Spleen (tissue), 13 donors: ENCODE data around the gene CKM. TPM values are rescaled to one million over a fixed set of nuclear protein-coding genes. Genes with fewer than 3 reads are reported as not detected.
A peak's percentile ranks its signal among the peaks of the same experiment; 100 is the strongest.

Source experiments
- DNase-seq: peaks from one replicate; pipeline ENCODE4 v3.0.0-alpha.2; 2020
- H3K27ac ChIP-seq, 8 donors: fragments of 200-600 bp; sonication (generic) in 7 of 8; 1 replicate in 4 of 8; 2 replicates in 4 of 8; pipeline versions ENCODE4 v1.5.0 to v1.8.0; 2016 to 2021; ENCODE audit warnings: inconsistent platforms in 4 of 8, mild to moderate bottlenecking in 4 of 8, moderate library complexity in 1 of 8
- H3K27me3 ChIP-seq, 7 donors: fragments of 200-600 bp; sonication (generic) in 6 of 7; replicated peaks in 1 of 7; 1 replicate in 4 of 7; 2 replicates in 3 of 7; pipeline versions ENCODE4 v1.5.0 to v1.8.0; 2016 to 2021; ENCODE audit warnings: inconsistent platforms in 3 of 7, mild to moderate bottlenecking in 1 of 7
- H3K36me3 ChIP-seq, 6 donors: fragments of 200-600 bp; sonication (generic) in 5 of 6; 1 replicate in 4 of 6; 2 replicates in 2 of 6; pipeline versions ENCODE4 v1.5.0 to v1.8.0; 2016 to 2021; ENCODE audit warnings: inconsistent platforms in 2 of 6
- H3K4me1 ChIP-seq, 6 donors: fragments of 200-600 bp; sonication (generic) in 5 of 6; 1 replicate in 3 of 6; 2 replicates in 3 of 6; pipeline versions ENCODE4 v1.5.0 to v1.8.0; 2016 to 2021; ENCODE audit warnings: inconsistent platforms in 3 of 6
- H3K4me3 ChIP-seq, 8 donors: fragments of 200-600 bp; sonication (generic) in 7 of 8; 1 replicate in 4 of 8; 2 replicates in 4 of 8; pipeline versions ENCODE4 v1.5.0 to v1.8.0; 2016 to 2021; ENCODE audit warnings: inconsistent platforms in 4 of 8, mild to moderate bottlenecking in 4 of 8, moderate library complexity in 2 of 8
- H3K9me3 ChIP-seq, 8 donors: fragments of 200-600 bp; sonication (generic) in 7 of 8; 1 replicate in 4 of 8; 2 replicates in 4 of 8; pipeline versions ENCODE4 v1.5.0 to v1.8.0; 2016 to 2021; ENCODE audit warnings: inconsistent platforms in 4 of 8
- POLR2A ChIP-seq, 3 donors: fragments of 450-650 bp; IDR thresholded peaks; one replicate each; pipeline ENCODE4 v1.5.1; 2017; ENCODE audit warnings: antibody characterized with exemption in 3 of 3, mild to moderate bottlenecking in 1 of 3
- POLR2AphosphoS5 ChIP-seq, 3 donors: sonication (generic); formaldehyde crosslinking; IDR thresholded peaks; one replicate each; pipeline ENCODE4 v1.5.1; 2017; ENCODE audit warnings: antibody characterized with exemption in 3 of 3
- WGBS, 5 donors: extraction: QIAGEN DNeasy Blood & Tissue Kit in 3 of 5; methylation state at CpG; one replicate each; pipeline versions ENCODE4 v1.1.5 to v1.1.7; 2013 to 2018; 5-methylcytosine and 5-hydroxymethylcytosine counted together
- intact Hi-C: fragments of 100-400 bp; cut with DNase I; formaldehyde crosslinking; loops from one replicate; pipeline ENCODE4 v1.15.0; 2023; ENCODE audit warnings: low total_unique reads
- long read RNA-seq, 2 donors: transcript quantifications; one replicate each; lab custom pipeline, GENCODE V29; 2026
- polyA plus RNA-seq, 3 donors: library from polyadenylated mRNA; stranded (reverse); fragments of 200-250 nt; gene quantifications; one replicate each; pipeline ENCODE4 v1.2.1, GENCODE V29; 2013
- total RNA-seq, 7 donors: library from RNA; depleted of rRNA in 3 of 7; stranded (reverse); fragments of >200 nt in 3 of 7; fragmentation: NEBNext Ultra II Directional in 4 of 7; extraction: Animal tissue kit (Norgen Biotek cat#: 25700) in 4 of 7; gene quantifications; one replicate each; pipeline versions ENCODE4 v1.1.0 to v1.2.1, GENCODE V29; 2016 to 2021
- TF ChIP-seq, protein P1 (sequence below), 11 experiments: fragments of 200-600 bp in 7 of 11; fragments of 450-650 bp in 4 of 11; sonication (generic) in 4 of 11; IDR thresholded peaks in 8 of 11; conservative IDR thresholded peaks in 3 of 11; 1 replicate in 7 of 11; 2 replicates in 4 of 11; pipeline versions ENCODE4 v1.4.0 to v1.8.0; 2016 to 2021; ENCODE audit warnings: antibody characterized with exemption in 11 of 11, inconsistent platforms in 4 of 11, mild to moderate bottlenecking in 1 of 11
- donor health status: healthy with polysubstance abuse.
- donor health status: DM: no; HTN: no; CAD: no; lungs with moderate emphysema.
- donor health status: DM: no; HTN: no; CAD: no.
- donor health status: Bipolar disorder and iron deficiency.
- donor health status: healthy.
- donor health status: DM: no; HTN: no; CAD: no.
- donor health status: DM: yes; HTN: yes; CAD: no.

Gene CKM
- total RNA-seq (under 1 TPM in 1 of 7 donors, not detected in 6; 0.49 TPM), polyA plus RNA-seq (1 to 10 TPM in 1 of 3 donors, under 1 TPM in 2; 0.29 to 4.4 (median 0.76) TPM)
- long read RNA-seq, donor 1, result 0 reads
- long read RNA-seq, donor 2, partial matches to known transcripts, result 0 of 1 reads
- long read RNA-seq, donor 2, other reads (novel, unspliced or antisense), result 0 of 1 reads

DNA sequence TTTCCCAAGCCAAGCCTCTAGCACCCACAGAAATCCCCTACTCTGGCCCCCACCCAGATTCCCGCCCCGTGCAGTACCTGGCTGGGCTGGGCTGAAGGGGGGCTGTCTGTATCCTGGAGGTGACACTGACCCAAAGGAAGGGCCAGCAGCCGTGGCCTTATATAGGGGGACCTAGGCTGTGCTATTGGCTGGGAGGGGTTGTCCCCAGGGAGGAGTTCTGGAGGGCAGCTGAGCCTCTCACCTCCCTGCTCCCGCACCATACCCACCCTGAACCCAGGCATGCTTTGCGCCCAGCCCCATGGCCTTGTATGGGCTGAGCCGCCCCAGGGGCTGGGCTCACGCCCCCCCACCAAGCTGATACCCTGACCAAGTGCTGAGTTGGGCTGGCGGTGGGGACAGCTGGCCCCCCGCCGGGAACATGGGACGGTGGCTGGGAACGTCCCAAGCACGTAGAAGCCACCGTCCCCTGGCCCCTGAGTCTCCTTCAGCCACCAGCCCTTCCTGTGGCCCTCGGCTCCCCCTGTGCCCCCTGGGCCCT, at the start of gene CKM:
TSS of gene CKM (minus strand) at position 132 of the 538 bp plus-strand sequence. CDS start 3,162 bp downstream, outside the sequence.
- no peak for DNase-seq
- no peak within 1 kb of the TSS for H3K27ac ChIP-seq
- H3K27me3 ChIP-seq, result peaks cover 0 to 72% (median 23%) of the 10 kb centered on the region in 7 donors
- no peaks in the 10 kb centered on the region for H3K9me3 ChIP-seq
- TF ChIP-seq POLR2A (IDR thresholded peaks at IDR 0.05) (no peak), POLR2AphosphoS5 (IDR thresholded peaks at IDR 0.05) (no peak)
- TF ChIP-seq, protein P1, sequence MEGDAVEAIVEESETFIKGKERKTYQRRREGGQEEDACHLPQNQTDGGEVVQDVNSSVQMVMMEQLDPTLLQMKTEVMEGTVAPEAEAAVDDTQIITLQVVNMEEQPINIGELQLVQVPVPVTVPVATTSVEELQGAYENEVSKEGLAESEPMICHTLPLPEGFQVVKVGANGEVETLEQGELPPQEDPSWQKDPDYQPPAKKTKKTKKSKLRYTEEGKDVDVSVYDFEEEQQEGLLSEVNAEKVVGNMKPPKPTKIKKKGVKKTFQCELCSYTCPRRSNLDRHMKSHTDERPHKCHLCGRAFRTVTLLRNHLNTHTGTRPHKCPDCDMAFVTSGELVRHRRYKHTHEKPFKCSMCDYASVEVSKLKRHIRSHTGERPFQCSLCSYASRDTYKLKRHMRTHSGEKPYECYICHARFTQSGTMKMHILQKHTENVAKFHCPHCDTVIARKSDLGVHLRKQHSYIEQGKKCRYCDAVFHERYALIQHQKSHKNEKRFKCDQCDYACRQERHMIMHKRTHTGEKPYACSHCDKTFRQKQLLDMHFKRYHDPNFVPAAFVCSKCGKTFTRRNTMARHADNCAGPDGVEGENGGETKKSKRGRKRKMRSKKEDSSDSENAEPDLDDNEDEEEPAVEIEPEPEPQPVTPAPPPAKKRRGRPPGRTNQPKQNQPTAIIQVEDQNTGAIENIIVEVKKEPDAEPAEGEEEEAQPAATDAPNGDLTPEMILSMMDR (IDR thresholded peaks at IDR 0.05 in 8 of 11, conservative IDR thresholded peaks at IDR 0.05 in 3 of 11), result no peak
- H3K4me1 ChIP-seq, result peaks cover 0 to 17% (median 8%) of the 10 kb centered on the region in 6 donors
- H3K36me3 ChIP-seq, result no peaks in the 10 kb centered on the region
- WGBS, 5 donors, result 40 to 66% (median 50%) methylated on average over 6 to 15 of the region's 15 CpGs
- intact Hi-C loops, result no loop called here
- peak within 1 kb of the TSS in 3 of 8 donors; percentile 10 to 31 (median 11) for H3K4me3 ChIP-seq

DNA sequence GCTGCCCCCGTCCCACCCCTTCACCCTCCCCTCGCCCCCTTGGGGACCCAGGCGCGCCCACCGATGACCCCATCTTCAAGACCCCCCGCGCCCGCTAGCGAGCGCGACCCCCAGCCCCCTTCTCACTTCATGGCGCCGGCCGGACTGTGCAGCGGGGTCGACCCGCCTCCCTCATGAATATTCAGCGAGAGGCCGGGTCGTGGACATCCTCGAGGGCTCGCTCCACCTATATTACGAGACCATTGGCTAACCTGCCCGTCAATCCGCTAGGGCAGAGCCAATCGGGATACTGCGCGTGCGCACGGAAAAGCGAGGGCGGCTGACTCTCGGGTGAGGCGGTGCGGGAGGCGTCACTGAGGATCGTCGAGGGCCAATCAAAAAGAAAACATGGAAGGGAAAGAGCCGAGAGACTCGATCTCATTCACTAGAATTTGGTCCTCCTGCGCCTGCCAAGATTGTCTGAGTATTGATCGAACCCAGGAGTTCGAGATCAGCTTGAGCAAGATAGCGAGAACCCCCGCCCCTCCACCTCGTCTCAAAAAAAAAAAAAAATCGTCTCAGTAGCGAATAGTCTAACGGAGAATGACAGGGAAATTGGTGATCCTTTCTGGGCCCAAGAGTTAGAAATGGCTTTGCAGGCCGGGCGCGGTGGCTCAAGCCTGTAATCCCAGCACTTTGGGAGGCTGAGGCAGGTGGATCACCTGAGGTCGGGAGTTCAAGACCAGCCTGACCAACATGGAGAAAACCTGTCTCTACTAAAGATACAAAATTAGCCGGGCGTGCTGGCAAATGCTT, 47.9 kb upstream of the CKM start, which contains the start of gene ERCC2:
TSS of gene ERCC2 (minus strand) at position 164 of the 795 bp plus-strand sequence. CDS start at position 131, 33 bp downstream.
- H3K27me3 ChIP-seq, result no peaks in the 10 kb centered on the region
- no peaks in the 10 kb centered on the region for H3K9me3 ChIP-seq
- peaks cover 0 to 32% (median 19%) of the 10 kb centered on the region in 6 donors for H3K4me1 ChIP-seq
- peaks cover 0 to 4% (median 0%) of the 10 kb centered on the region in 6 donors for H3K36me3 ChIP-seq
- H3K4me3 ChIP-seq, result peak within 1 kb of the TSS; percentile 73 to 99 (median 92)
- intact Hi-C loops, result no loop called here
- WGBS, 5 donors, result 5 to 12% (median 6%) methylated on average over 17 to 55 of the region's 55 CpGs
- peak; percentile 97 for DNase-seq
- TF ChIP-seq POLR2A (IDR thresholded peaks at IDR 0.05) (no peak), POLR2AphosphoS5 (IDR thresholded peaks at IDR 0.05) (peak; percentile 75 to 82 (median 82))
- TF ChIP-seq, protein P1 (IDR thresholded peaks at IDR 0.05 in 8 of 11, conservative IDR thresholded peaks at IDR 0.05 in 3 of 11), result peak in 2 of 11 experiments; percentile 13 to 25
- peak within 1 kb of the TSS; percentile 69 to 87 (median 82) for H3K27ac ChIP-seq

DNA sequence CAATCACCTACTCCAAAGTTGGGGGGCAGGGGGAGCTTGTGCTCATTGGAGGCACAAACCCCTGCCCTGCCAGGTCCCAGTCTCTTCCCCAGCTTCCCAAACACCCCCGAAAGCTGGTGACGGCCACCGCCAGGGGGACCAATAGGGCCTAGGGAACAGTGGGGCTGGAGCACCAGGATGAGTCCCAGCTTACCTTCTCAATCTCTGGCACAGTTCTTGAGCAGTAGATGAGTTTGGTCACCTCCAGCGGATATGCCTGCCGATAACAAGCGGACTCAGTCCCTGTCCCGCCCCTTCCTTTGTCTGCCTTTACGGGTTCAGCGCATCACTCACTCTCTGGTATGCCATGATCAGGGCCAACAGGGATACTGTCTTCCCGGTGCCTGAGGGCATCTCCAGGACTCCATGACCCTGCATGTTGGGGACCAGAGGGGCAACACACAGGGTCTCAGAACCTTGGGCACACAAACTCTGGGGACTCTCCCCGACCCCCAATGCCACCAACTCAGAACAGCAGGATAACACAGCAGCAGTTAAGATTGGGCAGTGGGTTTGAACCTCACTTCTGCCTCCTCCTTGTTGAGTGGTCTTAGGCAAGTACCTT, 46.2 kb upstream of the CKM start:
- WGBS, 5 donors, result 88 to 95% (median 90%) methylated on average over 11 of the region's 11 CpGs
- Histone ChIP-seq H3K36me3 (peaks cover 0 to 22% (median 8%) of the 10 kb centered on the region in 6 donors), H3K27ac (no peak overlapping the region), H3K4me3 (no peak overlapping the region), H3K4me1 (peaks cover 0 to 32% (median 19%) of the 10 kb centered on the region in 6 donors), H3K9me3 (no peaks in the 10 kb centered on the region), H3K27me3 (no peaks in the 10 kb centered on the region)
- no peak for DNase-seq
- intact Hi-C loops, result no loop called here
- TF ChIP-seq, protein P1 (IDR thresholded peaks at IDR 0.05 in 8 of 11, conservative IDR thresholded peaks at IDR 0.05 in 3 of 11), result no peak
- TF ChIP-seq POLR2AphosphoS5 (IDR thresholded peaks at IDR 0.05), result no peak
- TF ChIP-seq POLR2A (IDR thresholded peaks at IDR 0.05), result no peak
